ENCODE results near the gene C2. TPM values are rescaled to one million over a fixed set of nuclear protein-coding genes. Genes with fewer than 3 reads are reported as not detected.

Gene C2
- total RNA-seq, 1 donor from 2014 or later = 2.9 TPM

GRCh38 chr6:31892821-31893220, 34.7 kb upstream of the C2 start:
- Histone ChIP-seq H3K27me3 (no peaks in the 10 kb centered on the region), H3K36me3 (peaks cover 0 to 70% of the 10 kb centered on the region in 2 donors), H3K4me3 (no peak overlapping the region), H3K4me1 (peaks cover 12% of the 10 kb centered on the region), H3K27ac (no peak overlapping the region), H3K9me3 (no peaks in the 10 kb centered on the region)
- DNase-seq (ENCODE audit: extremely low spot score in 2 of 2) = no peak
- intact Hi-C loops (cut with DNase I) = no loop called here
- TF ChIP-seq POLR2A (IDR thresholded peaks at IDR 0.05) (no peak), POLR2AphosphoS5 (IDR thresholded peaks at IDR 0.05; ENCODE audit: insufficient read depth in 1 of 2, low read depth in 1 of 2) (no peak)
- TF ChIP-seq, protein P1, sequence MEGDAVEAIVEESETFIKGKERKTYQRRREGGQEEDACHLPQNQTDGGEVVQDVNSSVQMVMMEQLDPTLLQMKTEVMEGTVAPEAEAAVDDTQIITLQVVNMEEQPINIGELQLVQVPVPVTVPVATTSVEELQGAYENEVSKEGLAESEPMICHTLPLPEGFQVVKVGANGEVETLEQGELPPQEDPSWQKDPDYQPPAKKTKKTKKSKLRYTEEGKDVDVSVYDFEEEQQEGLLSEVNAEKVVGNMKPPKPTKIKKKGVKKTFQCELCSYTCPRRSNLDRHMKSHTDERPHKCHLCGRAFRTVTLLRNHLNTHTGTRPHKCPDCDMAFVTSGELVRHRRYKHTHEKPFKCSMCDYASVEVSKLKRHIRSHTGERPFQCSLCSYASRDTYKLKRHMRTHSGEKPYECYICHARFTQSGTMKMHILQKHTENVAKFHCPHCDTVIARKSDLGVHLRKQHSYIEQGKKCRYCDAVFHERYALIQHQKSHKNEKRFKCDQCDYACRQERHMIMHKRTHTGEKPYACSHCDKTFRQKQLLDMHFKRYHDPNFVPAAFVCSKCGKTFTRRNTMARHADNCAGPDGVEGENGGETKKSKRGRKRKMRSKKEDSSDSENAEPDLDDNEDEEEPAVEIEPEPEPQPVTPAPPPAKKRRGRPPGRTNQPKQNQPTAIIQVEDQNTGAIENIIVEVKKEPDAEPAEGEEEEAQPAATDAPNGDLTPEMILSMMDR (IDR thresholded peaks at IDR 0.05) = no peak

- Histone ChIP-seq H3K9me3 (no peaks in the 10 kb centered on the region), H3K27me3 (no peaks in the 10 kb centered on the region), H3K4me3 (peak overlapping the region; percentile 87 to 99), H3K27ac (peak overlapping the region; percentile 97), H3K4me1 (peaks cover 43% of the 10 kb centered on the region), H3K36me3 (peaks cover 0 to 38% of the 10 kb centered on the region in 2 donors)
- intact Hi-C loops (cut with DNase I) = no loop called here
- no peak for TF ChIP-seq POLR2A (IDR thresholded peaks at IDR 0.05)
- TF ChIP-seq, protein P1 (IDR thresholded peaks at IDR 0.05) = no peak
- no peak for TF ChIP-seq POLR2AphosphoS5 (IDR thresholded peaks at IDR 0.05; ENCODE audit: insufficient read depth in 1 of 2, low read depth in 1 of 2)
- no peak for DNase-seq (ENCODE audit: extremely low spot score in 2 of 2)
These were observed 31.0 kb upstream of the C2 start for GRCh38 chr6:31896493-31896855.

- no peak for DNase-seq (ENCODE audit: extremely low spot score in 2 of 2)
These were observed 30.5 kb upstream of the C2 start for GRCh38 chr6:31896856-31897611.

DNA sequence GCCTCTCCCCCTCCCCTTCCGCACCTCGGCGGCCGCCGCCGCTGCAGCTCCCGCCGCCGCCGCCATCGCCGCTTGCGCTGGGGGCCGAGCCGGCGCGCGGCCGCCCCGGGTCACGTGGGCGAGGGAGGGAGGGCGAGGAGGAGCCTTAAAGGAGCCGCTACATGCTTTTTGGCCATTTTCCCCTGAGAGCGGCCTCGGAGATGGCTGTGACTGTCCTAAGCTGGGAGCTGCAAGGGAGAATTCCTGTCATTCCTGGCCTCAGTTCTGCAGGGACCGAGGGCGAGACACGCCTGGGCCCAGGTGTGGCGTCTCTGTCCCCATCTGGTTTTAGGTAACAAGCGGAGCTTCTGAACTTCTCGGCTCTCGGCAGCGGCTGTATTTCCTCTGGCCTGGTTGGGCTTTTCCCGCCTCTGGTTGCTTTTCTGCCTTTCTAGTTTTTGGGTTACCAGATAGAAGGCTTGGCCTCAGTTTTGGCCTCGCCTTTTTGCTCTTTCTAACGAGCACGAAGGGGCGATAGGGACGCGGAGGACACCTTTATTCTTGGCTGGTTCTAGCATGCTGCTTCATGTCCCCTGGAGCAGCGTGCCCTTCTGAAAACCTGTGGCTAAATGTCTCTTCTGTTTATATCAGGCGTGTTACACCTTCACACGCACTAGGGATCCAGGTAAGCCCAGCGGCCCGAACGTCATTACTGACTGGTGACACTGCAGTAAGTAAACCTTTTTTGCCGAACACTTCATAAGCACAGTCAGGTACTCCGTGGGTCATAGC, 29.7 kb upstream of the C2 start, which contains the start of gene EHMT2:
TSS of gene EHMT2 (minus strand) at position 87 of the 771 bp plus-strand sequence. CDS start at position 66, 21 bp downstream.
- no peak for DNase-seq (ENCODE audit: extremely low spot score in 2 of 2)
- intact Hi-C loops (cut with DNase I) = no loop called here

More at GRCh38 chr6:31896856-31897611, 30.5 kb upstream of the C2 start:
- intact Hi-C loops (cut with DNase I) = no loop called here
- Histone ChIP-seq H3K36me3 (peaks cover 0 to 34% of the 10 kb centered on the region in 2 donors), H3K4me1 (peaks cover 43% of the 10 kb centered on the region), H3K4me3 (peak overlapping the region; percentile 87 to 99), H3K27ac (peak overlapping the region; percentile 97), H3K27me3 (no peaks in the 10 kb centered on the region), H3K9me3 (no peaks in the 10 kb centered on the region)
- TF ChIP-seq, protein P1 (IDR thresholded peaks at IDR 0.05) = no peak
- TF ChIP-seq POLR2A (IDR thresholded peaks at IDR 0.05) (no peak), POLR2AphosphoS5 (IDR thresholded peaks at IDR 0.05; ENCODE audit: insufficient read depth in 1 of 2, low read depth in 1 of 2) (no peak)

More for the DNA sequence above, 29.7 kb upstream of the C2 start, which contains the start of gene EHMT2:
- H3K4me1 ChIP-seq = peaks cover 47% of the 10 kb centered on the region
- no peaks in the 10 kb centered on the region for H3K27me3 ChIP-seq
- H3K36me3 ChIP-seq = peaks cover 0 to 26% of the 10 kb centered on the region in 2 donors
- peak in 1 of 2 donors; percentile 72 for TF ChIP-seq POLR2A (IDR thresholded peaks at IDR 0.05)
- TF ChIP-seq, protein P1 (IDR thresholded peaks at IDR 0.05) = no peak
- peak; percentile 40 to 84 for TF ChIP-seq POLR2AphosphoS5 (IDR thresholded peaks at IDR 0.05; ENCODE audit: insufficient read depth in 1 of 2, low read depth in 1 of 2)
- H3K4me3 ChIP-seq = peak within 1 kb of the TSS; percentile 87 to 99
- H3K27ac ChIP-seq = peak within 1 kb of the TSS; percentile 97
- no peaks in the 10 kb centered on the region for H3K9me3 ChIP-seq

Data from vagina (tissue), 2 donors.